Peyer's patch (tissue), 4 donors: Measurements from ENCODE around the gene PXDN. TPM values are rescaled to one million over a fixed set of nuclear protein-coding genes. Genes with fewer than 3 reads are reported as not detected.
A peak's percentile ranks its signal among the peaks of the same experiment; 100 is the strongest.

Experiments used
- DNase-seq, 3 donors: peaks; one replicate each; pipeline ENCODE4 v3.0.0-alpha.2; 2017 to 2019
- H3K27ac ChIP-seq, 4 donors: fragments of 200-600 bp; sonication (generic); one replicate each; pipeline ENCODE4 v1.5.1; 2016 to 2019
- H3K27me3 ChIP-seq, 2 donors: fragments of 200-600 bp; sonication (generic); one replicate each; pipeline ENCODE4 v1.5.1; 2019
- H3K36me3 ChIP-seq, 3 donors: fragments of 200-600 bp; sonication (generic); one replicate each; pipeline ENCODE4 v1.5.1; 2016 to 2019
- H3K4me1 ChIP-seq, 4 donors: fragments of 200-600 bp; sonication (generic); one replicate each; pipeline ENCODE4 v1.5.1; 2016 to 2019
- H3K4me3 ChIP-seq, 4 donors: fragments of 200-600 bp; sonication (generic); 1 replicate in 3 of 4; 2 replicates in 1 of 4; pipeline ENCODE4 v1.5.1; 2016 to 2019; ENCODE audit warnings: mild to moderate bottlenecking in 1 of 4
- H3K9me3 ChIP-seq, 4 donors: fragments of 200-600 bp; sonication (generic); one replicate each; pipeline ENCODE4 v1.5.1; 2016 to 2019; ENCODE audit warnings: mild to moderate bottlenecking in 1 of 4
- POLR2A ChIP-seq, 2 donors: fragments of 450-650 bp; IDR thresholded peaks; one replicate each; pipeline ENCODE4 v1.5.1; 2017; ENCODE audit warnings: antibody characterized with exemption in 2 of 2, mild to moderate bottlenecking in 2 of 2, moderate library complexity in 2 of 2
- total RNA-seq, 4 donors: library from RNA; depleted of rRNA; stranded (reverse); fragments of >200 nt; gene quantifications; one replicate each; pipeline ENCODE4 v1.1.0, GENCODE V29; 2016
- TF ChIP-seq, protein P1 (sequence below), 6 experiments: fragments of 450-650 bp in 4 of 6; fragments of 200-600 bp in 2 of 6; sonication (generic) in 1 of 6; IDR thresholded peaks; one replicate each; pipeline ENCODE4 v1.5.1; 2017 to 2019; ENCODE audit warnings: antibody characterized with exemption in 6 of 6, mild to moderate bottlenecking in 3 of 6, moderate library complexity in 1 of 6

PXDN gene
- total RNA-seq, 4 donors from 2014 or later: 7.5 to 148 (median 21.0) TPM

DNA sequence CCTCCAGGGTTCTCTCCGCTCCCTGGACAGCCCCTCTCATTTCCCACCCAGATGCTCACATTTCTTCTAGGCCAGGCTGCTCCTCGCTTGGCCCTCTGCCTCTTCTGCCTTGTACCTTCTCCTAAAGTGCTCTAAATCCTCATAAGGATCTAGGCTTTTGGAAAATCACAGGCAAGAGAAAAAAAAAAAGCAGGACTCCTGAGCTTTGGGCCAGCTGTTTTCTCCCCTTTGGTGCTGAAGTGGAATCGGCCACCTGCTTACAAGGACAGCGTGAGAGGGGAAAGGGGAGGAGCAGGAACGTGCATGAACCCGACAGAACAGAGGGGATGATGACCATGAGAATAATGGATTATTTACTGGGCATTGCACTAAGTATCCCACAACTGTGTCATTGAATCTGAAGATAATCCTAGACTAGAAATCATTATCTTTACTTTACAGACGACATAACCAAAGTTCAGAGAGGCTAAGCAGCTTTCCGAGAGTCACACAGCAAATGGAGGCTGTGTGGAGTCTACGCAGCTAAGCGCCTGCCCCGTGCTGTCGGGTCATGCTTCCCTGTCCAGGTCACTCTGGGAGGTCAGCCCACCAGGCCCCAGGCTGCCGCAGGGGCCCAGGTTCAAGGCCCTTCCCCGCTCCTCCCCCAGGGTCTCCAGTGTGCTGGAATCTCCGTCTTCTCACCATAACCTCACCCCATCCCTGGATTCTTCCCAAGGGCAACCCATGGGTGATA is 141.9 kb downstream of the PXDN start:
- no peak for TF ChIP-seq POLR2A (IDR thresholded peaks at IDR 0.05)
- TF ChIP-seq, protein P1, sequence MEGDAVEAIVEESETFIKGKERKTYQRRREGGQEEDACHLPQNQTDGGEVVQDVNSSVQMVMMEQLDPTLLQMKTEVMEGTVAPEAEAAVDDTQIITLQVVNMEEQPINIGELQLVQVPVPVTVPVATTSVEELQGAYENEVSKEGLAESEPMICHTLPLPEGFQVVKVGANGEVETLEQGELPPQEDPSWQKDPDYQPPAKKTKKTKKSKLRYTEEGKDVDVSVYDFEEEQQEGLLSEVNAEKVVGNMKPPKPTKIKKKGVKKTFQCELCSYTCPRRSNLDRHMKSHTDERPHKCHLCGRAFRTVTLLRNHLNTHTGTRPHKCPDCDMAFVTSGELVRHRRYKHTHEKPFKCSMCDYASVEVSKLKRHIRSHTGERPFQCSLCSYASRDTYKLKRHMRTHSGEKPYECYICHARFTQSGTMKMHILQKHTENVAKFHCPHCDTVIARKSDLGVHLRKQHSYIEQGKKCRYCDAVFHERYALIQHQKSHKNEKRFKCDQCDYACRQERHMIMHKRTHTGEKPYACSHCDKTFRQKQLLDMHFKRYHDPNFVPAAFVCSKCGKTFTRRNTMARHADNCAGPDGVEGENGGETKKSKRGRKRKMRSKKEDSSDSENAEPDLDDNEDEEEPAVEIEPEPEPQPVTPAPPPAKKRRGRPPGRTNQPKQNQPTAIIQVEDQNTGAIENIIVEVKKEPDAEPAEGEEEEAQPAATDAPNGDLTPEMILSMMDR (IDR thresholded peaks at IDR 0.05): no peak
- no peak overlapping the region for H3K4me3 ChIP-seq
- H3K4me1 ChIP-seq: peaks cover 0 to 6% (median 0%) of the 10 kb centered on the region in 4 donors
- no peaks in the 10 kb centered on the region for H3K9me3 ChIP-seq
- peak in 1 of 3 donors; percentile 18 for DNase-seq
- H3K27me3 ChIP-seq: no peaks in the 10 kb centered on the region
- no peaks in the 10 kb centered on the region for H3K36me3 ChIP-seq
- H3K27ac ChIP-seq: peak overlapping the region in 2 of 4 donors; percentile 67 to 69

DNA sequence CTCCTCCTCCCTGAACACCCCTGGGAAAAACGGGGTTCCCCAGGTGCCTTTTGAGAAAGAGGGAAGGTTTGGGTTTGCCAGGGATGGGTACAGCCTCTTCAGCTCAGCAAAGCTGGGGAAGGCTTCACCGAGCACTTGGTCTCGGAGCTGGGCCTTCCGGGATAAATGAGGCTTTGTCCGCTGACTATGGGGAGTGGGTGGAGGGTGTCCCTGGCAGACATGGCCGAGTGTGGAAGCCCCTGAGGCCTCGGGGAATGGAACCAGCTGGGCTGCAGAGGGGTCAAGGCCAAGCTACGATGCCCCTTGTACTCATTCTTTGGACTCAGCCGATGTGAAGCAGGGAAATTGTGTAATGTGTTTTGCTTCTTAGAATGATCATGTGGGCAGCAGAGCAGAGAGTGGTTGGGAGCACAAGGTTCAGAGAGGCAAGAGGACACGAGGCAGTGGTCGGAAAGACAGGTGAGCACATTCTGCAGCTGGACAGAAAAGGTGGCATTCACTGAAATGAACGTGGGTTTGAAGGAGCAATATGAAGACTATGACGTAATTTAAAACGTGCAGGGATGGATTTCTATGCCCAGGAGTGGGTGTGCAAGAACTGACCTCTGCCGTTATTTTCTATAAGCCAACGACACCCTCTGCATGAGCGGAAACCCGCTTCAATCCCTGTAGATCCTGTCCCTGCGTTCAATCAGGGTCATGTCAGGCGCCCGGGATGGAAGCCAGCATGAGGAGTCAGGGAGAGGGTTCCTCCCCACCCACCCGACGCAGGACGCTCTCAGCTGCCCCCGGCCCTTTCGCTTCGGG is 142.6 kb downstream of the PXDN start:
- Histone ChIP-seq H3K36me3 (no peaks in the 10 kb centered on the region), H3K9me3 (no peaks in the 10 kb centered on the region), H3K4me3 (no peak overlapping the region), H3K27me3 (no peaks in the 10 kb centered on the region), H3K27ac (peak overlapping the region in 2 of 4 donors; percentile 67 to 69), H3K4me1 (peaks cover 0 to 6% (median 0%) of the 10 kb centered on the region in 4 donors)
- no peak for TF ChIP-seq POLR2A (IDR thresholded peaks at IDR 0.05)
- TF ChIP-seq, protein P1 (IDR thresholded peaks at IDR 0.05): no peak
- peak in 2 of 3 donors; percentile 4 to 37 for DNase-seq

DNA sequence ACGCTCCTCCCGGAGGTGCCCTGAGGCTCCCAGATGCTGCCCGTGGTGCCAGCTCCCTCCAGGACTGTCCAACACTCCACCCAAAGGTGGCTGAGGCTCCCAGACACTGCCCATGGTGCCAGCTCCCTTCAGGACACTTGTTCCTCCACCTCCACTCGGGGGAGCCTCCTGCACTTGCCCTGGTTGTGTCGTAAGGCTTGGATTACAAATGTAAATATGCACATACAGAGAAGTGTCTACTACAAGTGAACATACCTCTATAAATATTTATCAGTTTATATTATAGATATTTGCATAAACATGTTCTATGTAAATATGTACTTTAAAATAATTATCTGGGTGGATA is 143.3 kb downstream of the PXDN start:
- peak in 1 of 3 donors; percentile 42 for DNase-seq
- H3K4me1 ChIP-seq: peaks cover 0 to 6% (median 0%) of the 10 kb centered on the region in 4 donors
- no peaks in the 10 kb centered on the region for H3K36me3 ChIP-seq
- no peaks in the 10 kb centered on the region for H3K27me3 ChIP-seq
- no peak overlapping the region for H3K4me3 ChIP-seq
- TF ChIP-seq, protein P1 (IDR thresholded peaks at IDR 0.05): no peak
- no peak for TF ChIP-seq POLR2A (IDR thresholded peaks at IDR 0.05)
- H3K9me3 ChIP-seq: no peaks in the 10 kb centered on the region
- H3K27ac ChIP-seq: peak overlapping the region in 3 of 4 donors; percentile 22 to 69 (median 67)

DNA sequence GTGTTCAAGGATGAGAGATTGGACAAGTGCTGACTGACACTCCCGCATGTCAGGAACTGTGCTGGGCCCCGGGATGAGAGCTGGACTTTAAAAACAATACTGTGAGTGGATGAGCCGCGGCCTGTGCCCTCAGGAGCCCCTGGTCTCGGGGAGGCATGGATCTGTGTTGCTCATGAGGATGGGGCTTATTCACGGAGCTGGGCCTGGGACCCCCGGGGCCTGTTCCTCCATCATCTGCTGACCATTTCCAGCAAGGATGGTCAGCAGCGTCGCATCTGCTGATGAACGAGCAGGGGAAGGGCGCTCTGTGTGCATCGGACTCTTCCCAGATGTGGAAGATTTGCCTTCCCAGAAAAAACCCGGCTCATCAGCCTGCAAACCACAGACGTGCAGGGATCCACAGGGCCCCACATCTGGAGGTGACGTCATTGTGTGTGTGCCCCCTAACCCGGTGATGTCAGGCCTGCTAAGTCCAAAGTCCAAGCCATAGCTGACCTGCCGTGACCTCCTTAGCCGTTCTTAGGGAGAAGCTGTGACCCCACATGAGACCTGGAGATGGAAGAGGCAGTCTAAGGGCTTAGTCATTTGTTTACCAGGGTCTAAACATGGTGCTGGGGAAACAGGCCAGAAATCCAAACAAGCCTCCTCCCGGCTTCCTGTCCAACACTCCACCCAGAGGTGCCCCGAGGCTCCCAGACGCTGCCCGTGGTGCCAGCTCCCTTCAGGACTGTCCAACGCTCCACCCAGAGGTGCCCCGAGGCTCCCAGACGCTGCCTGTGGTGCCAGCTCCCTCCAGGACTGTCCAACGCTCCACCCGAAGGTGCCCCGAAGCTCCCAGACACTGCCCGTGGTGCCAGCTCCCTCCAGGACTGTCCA is 143.9 kb downstream of the PXDN start:
- Histone ChIP-seq H3K36me3 (no peaks in the 10 kb centered on the region), H3K4me1 (peaks cover 0 to 4% (median 0%) of the 10 kb centered on the region in 4 donors), H3K4me3 (no peak overlapping the region), H3K9me3 (no peaks in the 10 kb centered on the region), H3K27ac (peak overlapping the region in 3 of 4 donors; percentile 22 to 69 (median 67)), H3K27me3 (no peaks in the 10 kb centered on the region)
- DNase-seq: peak in 1 of 3 donors; percentile 44
- TF ChIP-seq, protein P1 (IDR thresholded peaks at IDR 0.05): no peak
- no peak for TF ChIP-seq POLR2A (IDR thresholded peaks at IDR 0.05)
